Measurements from ENCODE around the gene SPNS2. TPM values are rescaled to one million over a fixed set of nuclear protein-coding genes. Genes with fewer than 3 reads are reported as not detected.

The SPNS2 gene
- polyA plus RNA-seq, 1 donor (not counting 4 experiments of a cell fraction or from before 2014, with no cell fraction given): 0.10 TPM

DNA sequence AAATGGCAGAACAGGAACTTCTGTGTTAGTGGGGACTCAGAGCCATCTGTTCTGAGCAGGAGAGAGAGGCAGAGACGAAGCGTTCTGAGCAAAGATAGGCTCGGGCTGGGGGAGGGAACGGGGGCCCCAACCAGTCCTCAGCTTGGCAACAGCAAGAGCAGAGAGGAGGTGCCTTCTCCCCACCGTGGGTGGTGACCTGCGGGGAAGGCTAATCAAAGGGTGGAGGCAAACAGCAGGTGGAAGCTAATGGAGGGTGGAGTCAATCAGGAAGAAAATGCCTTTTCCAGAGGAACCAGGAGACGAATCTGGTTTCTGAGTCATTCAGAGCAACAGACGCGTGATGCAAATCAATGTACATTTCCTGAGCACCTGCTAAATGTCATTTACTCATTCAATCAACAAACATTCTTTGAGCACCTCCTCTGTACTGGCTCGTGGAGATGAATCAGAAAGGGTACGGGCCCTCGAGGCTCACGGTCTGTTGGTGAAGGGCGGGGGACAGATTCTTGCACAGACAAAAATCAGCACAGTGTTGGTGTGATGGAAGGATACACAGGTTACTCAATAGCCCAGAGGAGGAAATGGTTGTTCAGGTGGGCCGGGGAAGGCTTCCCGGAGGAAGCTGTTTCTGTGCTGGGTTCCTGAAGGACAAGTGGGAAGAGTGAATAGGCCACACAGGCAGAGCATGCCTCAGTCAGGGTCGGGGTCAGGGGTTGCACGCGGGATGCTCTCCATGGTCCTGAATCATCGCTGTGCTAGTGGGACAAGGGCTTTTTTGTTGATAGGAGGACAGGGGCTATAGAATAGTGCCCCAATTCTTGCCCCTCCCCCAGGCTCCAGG lies 5.7 kb upstream of the SPNS2 start:
- DNase-seq (ENCODE audit: low read depth, low spot score) (no peak), FAIRE-seq (peak; percentile 84)
- H4K20me1 ChIP-seq (ENCODE audit: control insufficient read depth, extremely low read depth, insufficient read depth, low read length): no peaks in the 10 kb centered on the region
- no peak overlapping the region for H3K27ac ChIP-seq (ENCODE audit: control insufficient read depth, insufficient read depth, low read length)
- no peaks in the 10 kb centered on the region for H3K36me3 ChIP-seq (ENCODE audit: control insufficient read depth in 2 of 2, extremely low read depth in 1 of 2, insufficient read depth in 2 of 2, low read length in 2 of 2)
- H3K9me1 ChIP-seq (ENCODE audit: control insufficient read depth, extremely low read depth, insufficient read depth, low read length): no peaks in the 10 kb centered on the region
- H3K4me2 ChIP-seq (ENCODE audit: control insufficient read depth, extremely low read depth, insufficient read depth, low read depth, low read length): peak overlapping the region; percentile 37
- no peak overlapping the region for H2AFZ ChIP-seq (ENCODE audit: control insufficient read depth, low read length)
- no peak overlapping the region for H3K9ac ChIP-seq (ENCODE audit: control insufficient read depth, extremely low read depth, insufficient read depth, low read length)
- peaks cover 4% of the 10 kb centered on the region for H3K27me3 ChIP-seq (ENCODE audit: control insufficient read depth, extremely low read depth, insufficient read depth, low read length)
- no peaks in the 10 kb centered on the region for H3K9me3 ChIP-seq (ENCODE audit: control insufficient read depth, low read depth, low read length)
- dilution Hi-C loops (cut with MboI; ENCODE audit: extremely low pct_ligation_motif_present, low sequenced_read_pairs): no loop called here
- no peak overlapping the region for H3K4me3 ChIP-seq (ENCODE audit: control insufficient read depth in 2 of 3, extremely low read depth in 1 of 3, insufficient read depth in 2 of 3, low read depth in 1 of 3, low read length in 3 of 3)
- H3K4me1 ChIP-seq (ENCODE audit: control insufficient read depth, extremely low read depth, insufficient read depth, low read length): peaks cover 19% of the 10 kb centered on the region
- no peaks in the 10 kb centered on the region for H3K79me2 ChIP-seq (ENCODE audit: control insufficient read depth, insufficient read depth, low read length)
- TF ChIP-seq, protein P1, sequence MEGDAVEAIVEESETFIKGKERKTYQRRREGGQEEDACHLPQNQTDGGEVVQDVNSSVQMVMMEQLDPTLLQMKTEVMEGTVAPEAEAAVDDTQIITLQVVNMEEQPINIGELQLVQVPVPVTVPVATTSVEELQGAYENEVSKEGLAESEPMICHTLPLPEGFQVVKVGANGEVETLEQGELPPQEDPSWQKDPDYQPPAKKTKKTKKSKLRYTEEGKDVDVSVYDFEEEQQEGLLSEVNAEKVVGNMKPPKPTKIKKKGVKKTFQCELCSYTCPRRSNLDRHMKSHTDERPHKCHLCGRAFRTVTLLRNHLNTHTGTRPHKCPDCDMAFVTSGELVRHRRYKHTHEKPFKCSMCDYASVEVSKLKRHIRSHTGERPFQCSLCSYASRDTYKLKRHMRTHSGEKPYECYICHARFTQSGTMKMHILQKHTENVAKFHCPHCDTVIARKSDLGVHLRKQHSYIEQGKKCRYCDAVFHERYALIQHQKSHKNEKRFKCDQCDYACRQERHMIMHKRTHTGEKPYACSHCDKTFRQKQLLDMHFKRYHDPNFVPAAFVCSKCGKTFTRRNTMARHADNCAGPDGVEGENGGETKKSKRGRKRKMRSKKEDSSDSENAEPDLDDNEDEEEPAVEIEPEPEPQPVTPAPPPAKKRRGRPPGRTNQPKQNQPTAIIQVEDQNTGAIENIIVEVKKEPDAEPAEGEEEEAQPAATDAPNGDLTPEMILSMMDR (optimal IDR thresholded peaks at IDR 0.05 in 1 of 3, IDR thresholded peaks at IDR 0.05 in 1 of 3, conservative IDR thresholded peaks at IDR 0.05 in 1 of 3; ENCODE audit: extremely low read depth in 1 of 3, insufficient read depth in 2 of 3, low read length in 3 of 3): no peak
- TF ChIP-seq EZH2 (IDR thresholded peaks at IDR 0.05; ENCODE audit: low read length): no peak

DNA sequence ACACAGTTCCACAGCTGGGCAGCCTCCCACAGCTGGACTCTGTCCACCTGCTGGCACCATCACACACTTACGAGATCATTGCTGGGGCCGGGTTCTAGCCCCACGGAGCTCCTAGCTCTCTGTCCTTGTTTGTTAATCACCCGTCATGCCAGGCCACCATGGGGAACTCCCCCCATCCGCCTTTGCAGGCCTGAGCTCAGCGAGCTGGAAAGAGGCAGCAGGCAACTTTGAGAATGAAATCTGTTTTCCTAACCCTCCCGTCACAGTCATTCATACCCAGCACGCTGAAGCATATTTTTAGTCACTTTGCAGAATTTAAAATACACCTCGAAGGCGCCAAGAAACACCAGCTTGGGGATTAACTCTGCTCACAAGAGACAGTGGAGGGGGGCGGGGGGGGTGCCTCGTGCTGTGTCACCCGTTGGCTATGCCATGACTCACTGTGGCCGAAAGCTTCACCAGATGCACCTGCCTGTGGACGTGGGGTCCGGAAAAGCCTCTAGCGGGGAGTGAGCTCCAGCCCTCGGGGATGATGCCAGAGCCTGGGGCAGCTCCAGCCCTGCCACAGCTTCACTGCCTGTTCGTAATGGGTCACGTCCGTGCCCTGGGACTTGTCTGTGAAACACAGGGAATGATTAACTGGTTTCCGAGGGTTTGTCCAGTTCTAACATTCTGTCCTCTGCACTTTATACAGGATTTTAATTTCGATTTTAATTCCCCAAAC lies 1.4 kb upstream of the SPNS2 start:
- Histone ChIP-seq H3K9me1 (ENCODE audit: control insufficient read depth, extremely low read depth, insufficient read depth, low read length) (no peaks in the 10 kb centered on the region), H3K9me3 (ENCODE audit: control insufficient read depth, low read depth, low read length) (no peaks in the 10 kb centered on the region), H3K27ac (ENCODE audit: control insufficient read depth, insufficient read depth, low read length) (no peak overlapping the region), H3K9ac (ENCODE audit: control insufficient read depth, extremely low read depth, insufficient read depth, low read length) (no peak overlapping the region), H3K4me1 (ENCODE audit: control insufficient read depth, extremely low read depth, insufficient read depth, low read length) (peaks cover 24% of the 10 kb centered on the region), H3K36me3 (ENCODE audit: control insufficient read depth in 2 of 2, extremely low read depth in 1 of 2, insufficient read depth in 2 of 2, low read length in 2 of 2) (no peaks in the 10 kb centered on the region), H2AFZ (ENCODE audit: control insufficient read depth, low read length) (no peak overlapping the region), H3K4me2 (ENCODE audit: control insufficient read depth, extremely low read depth, insufficient read depth, low read depth, low read length) (peak overlapping the region; percentile 41), H3K27me3 (ENCODE audit: control insufficient read depth, extremely low read depth, insufficient read depth, low read length) (peaks cover 38% of the 10 kb centered on the region), H4K20me1 (ENCODE audit: control insufficient read depth, extremely low read depth, insufficient read depth, low read length) (peaks cover 3% of the 10 kb centered on the region), H3K79me2 (ENCODE audit: control insufficient read depth, insufficient read depth, low read length) (no peaks in the 10 kb centered on the region), H3K4me3 (ENCODE audit: control insufficient read depth in 2 of 3, extremely low read depth in 1 of 3, insufficient read depth in 2 of 3, low read depth in 1 of 3, low read length in 3 of 3) (no peak overlapping the region)
- TF ChIP-seq, protein P1 (optimal IDR thresholded peaks at IDR 0.05 in 1 of 3, IDR thresholded peaks at IDR 0.05 in 1 of 3, conservative IDR thresholded peaks at IDR 0.05 in 1 of 3; ENCODE audit: extremely low read depth in 1 of 3, insufficient read depth in 2 of 3, low read length in 3 of 3): no peak
- no peak for TF ChIP-seq EZH2 (IDR thresholded peaks at IDR 0.05; ENCODE audit: low read length)
- no peak for DNase-seq (ENCODE audit: low read depth, low spot score)
- no peak for FAIRE-seq
- dilution Hi-C loops (cut with MboI; ENCODE audit: extremely low pct_ligation_motif_present, low sequenced_read_pairs): no loop called here
